HepG2 (cell line): Measurements from ENCODE around the gene ERMP1. TPM values are rescaled to one million over a fixed set of nuclear protein-coding genes. Genes with fewer than 3 reads are reported as not detected.

Experiments
- AKAP8 ChIP-seq: sonication (generic); formaldehyde crosslinking; IDR thresholded peaks from 2 replicates; pipeline ENCODE4 v1.5.1; 2020; ENCODE audit warnings: mild to moderate bottlenecking, missing genetic modification reagents
- HBP1 ChIP-seq: IDR thresholded peaks from 2 replicates; pipeline ENCODE4 v1.6.1; 2016; ENCODE audit warnings: low read depth, control low read depth
- KAT7 ChIP-seq: IDR thresholded peaks from 2 replicates; pipeline ENCODE4 v1.6.1; 2018; ENCODE audit warnings: borderline replicate concordance, missing compliant biosample characterization
- SYNCRIP ChIP-seq: fragments of 200-400 bp; formaldehyde crosslinking; IDR thresholded peaks from 2 replicates; pipeline ENCODE4 v1.6.1; 2018; ENCODE audit warnings: mild to moderate bottlenecking, low read depth, low read length; ENCODE audit not compliant: insufficient read depth
- TBX3 ChIP-seq: fragments of 450-650 bp; IDR thresholded peaks from 2 replicates; pipeline ENCODE4 v1.6.1; 2017; ENCODE audit warnings: antibody characterized with exemption, mild to moderate bottlenecking, inconsistent platforms, borderline replicate concordance
- TSC22D2 ChIP-seq: sonication (generic); formaldehyde crosslinking; IDR thresholded peaks from 2 replicates; pipeline ENCODE4 v1.5.1; 2020; ENCODE audit warnings: missing genetic modification reagents, mild to moderate bottlenecking, borderline replicate concordance
- ZBTB38 ChIP-seq: sonication (generic); formaldehyde crosslinking; IDR thresholded peaks from 2 replicates; pipeline ENCODE4 v1.5.1; 2020; ENCODE audit warnings: mild to moderate bottlenecking, missing genetic modification reagents
- ZFP62 ChIP-seq: sonication (generic); formaldehyde crosslinking; IDR thresholded peaks from 2 replicates; pipeline ENCODE4 v1.4.0; 2020; ENCODE audit warnings: missing genetic modification reagents
- ZNF317 ChIP-seq: sonication (generic); formaldehyde crosslinking; IDR thresholded peaks from 2 replicates; pipeline ENCODE4 v1.5.0; 2020; ENCODE audit warnings: mild to moderate bottlenecking, missing genetic modification reagents
- ZNF354B ChIP-seq: sonication (generic); formaldehyde crosslinking; IDR thresholded peaks from 2 replicates; pipeline ENCODE4 v1.8.0; 2022; ENCODE audit warnings: mild to moderate bottlenecking, missing genetic modification reagents
- ZNF431 ChIP-seq: sonication (generic); formaldehyde crosslinking; IDR thresholded peaks from 2 replicates; pipeline ENCODE4 v1.9.0; 2022; ENCODE audit warnings: missing genetic modification reagents, low read depth, mild to moderate bottlenecking, borderline replicate concordance
- polyA plus RNA-seq, 8 experiments: library from polyadenylated mRNA; depleted of rRNA in 3 of 8; stranded (reverse) in 7 of 8; unstranded in 1 of 8; fragments of >200 nt; fragmentation: Illumina TruSeq in 4 of 8; extraction: Trizol in 4 of 8; gene quantifications; 2 replicates each; pipeline versions ENCODE4 v1.2.1 to v1.2.3, GENCODE V29; 2011 to 2016; ENCODE audit warnings: low read depth in 4 of 8, missing spikeins in 1 of 8, mixed read lengths in 1 of 8; ENCODE audit not compliant: insufficient read depth in 1 of 8
- total RNA-seq, 5 experiments: library from RNA; depleted of rRNA; stranded (reverse); fragments of >200 nt; fragmentation: Illumina TruSeq; extraction: Trizol; gene quantifications; 2 replicates each; pipeline ENCODE4 v1.2.3, GENCODE V29; 2016; ENCODE audit warnings: low read depth in 1 of 5
- TF ChIP-seq, protein P1 (sequence below): sonication (generic); formaldehyde crosslinking; IDR thresholded peaks from 2 replicates; pipeline ENCODE4 v1.4.0; 2020; ENCODE audit warnings: mild to moderate bottlenecking, missing genetic modification reagents
- TF ChIP-seq, protein P2 (sequence below): sonication (generic); formaldehyde crosslinking; IDR thresholded peaks from 2 replicates; pipeline ENCODE4 v1.4.0; 2020; ENCODE audit warnings: missing genetic modification reagents, mild to moderate bottlenecking, borderline replicate concordance

ERMP1 gene
- total and polyA plus RNA-seq, 2 of the 13 experiments (the other 11 are each of a cell fraction or from before 2014, with no cell fraction given) = 40.9 to 65.4 TPM

GRCh38 chr9:5832071-5832537 is 813 bp downstream of the ERMP1 start (continued):
- TF ChIP-seq, protein P1, sequence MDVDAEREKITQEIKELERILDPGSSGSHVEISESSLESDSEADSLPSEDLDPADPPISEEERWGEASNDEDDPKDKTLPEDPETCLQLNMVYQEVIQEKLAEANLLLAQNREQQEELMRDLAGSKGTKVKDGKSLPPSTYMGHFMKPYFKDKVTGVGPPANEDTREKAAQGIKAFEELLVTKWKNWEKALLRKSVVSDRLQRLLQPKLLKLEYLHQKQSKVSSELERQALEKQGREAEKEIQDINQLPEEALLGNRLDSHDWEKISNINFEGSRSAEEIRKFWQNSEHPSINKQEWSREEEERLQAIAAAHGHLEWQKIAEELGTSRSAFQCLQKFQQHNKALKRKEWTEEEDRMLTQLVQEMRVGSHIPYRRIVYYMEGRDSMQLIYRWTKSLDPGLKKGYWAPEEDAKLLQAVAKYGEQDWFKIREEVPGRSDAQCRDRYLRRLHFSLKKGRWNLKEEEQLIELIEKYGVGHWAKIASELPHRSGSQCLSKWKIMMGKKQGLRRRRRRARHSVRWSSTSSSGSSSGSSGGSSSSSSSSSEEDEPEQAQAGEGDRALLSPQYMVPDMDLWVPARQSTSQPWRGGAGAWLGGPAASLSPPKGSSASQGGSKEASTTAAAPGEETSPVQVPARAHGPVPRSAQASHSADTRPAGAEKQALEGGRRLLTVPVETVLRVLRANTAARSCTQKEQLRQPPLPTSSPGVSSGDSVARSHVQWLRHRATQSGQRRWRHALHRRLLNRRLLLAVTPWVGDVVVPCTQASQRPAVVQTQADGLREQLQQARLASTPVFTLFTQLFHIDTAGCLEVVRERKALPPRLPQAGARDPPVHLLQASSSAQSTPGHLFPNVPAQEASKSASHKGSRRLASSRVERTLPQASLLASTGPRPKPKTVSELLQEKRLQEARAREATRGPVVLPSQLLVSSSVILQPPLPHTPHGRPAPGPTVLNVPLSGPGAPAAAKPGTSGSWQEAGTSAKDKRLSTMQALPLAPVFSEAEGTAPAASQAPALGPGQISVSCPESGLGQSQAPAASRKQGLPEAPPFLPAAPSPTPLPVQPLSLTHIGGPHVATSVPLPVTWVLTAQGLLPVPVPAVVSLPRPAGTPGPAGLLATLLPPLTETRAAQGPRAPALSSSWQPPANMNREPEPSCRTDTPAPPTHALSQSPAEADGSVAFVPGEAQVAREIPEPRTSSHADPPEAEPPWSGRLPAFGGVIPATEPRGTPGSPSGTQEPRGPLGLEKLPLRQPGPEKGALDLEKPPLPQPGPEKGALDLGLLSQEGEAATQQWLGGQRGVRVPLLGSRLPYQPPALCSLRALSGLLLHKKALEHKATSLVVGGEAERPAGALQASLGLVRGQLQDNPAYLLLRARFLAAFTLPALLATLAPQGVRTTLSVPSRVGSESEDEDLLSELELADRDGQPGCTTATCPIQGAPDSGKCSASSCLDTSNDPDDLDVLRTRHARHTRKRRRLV = 0 out of 2 replicates have a peak, but pooled peaks have one; percentile 71
- TF ChIP-seq AKAP8 (CRISPR knock-in tag) = no peak
- no peak for TF ChIP-seq ZNF354B (CRISPR knock-in tag)
- TF ChIP-seq SYNCRIP = no peak
- no peak for TF ChIP-seq ZBTB38 (CRISPR knock-in tag)
- TF ChIP-seq TSC22D2 = 0 out of 2 replicates have a peak, but pooled peaks have one; percentile 7
- no peak for TF ChIP-seq ZFP62 (CRISPR knock-in tag)
- TF ChIP-seq, protein P2, sequence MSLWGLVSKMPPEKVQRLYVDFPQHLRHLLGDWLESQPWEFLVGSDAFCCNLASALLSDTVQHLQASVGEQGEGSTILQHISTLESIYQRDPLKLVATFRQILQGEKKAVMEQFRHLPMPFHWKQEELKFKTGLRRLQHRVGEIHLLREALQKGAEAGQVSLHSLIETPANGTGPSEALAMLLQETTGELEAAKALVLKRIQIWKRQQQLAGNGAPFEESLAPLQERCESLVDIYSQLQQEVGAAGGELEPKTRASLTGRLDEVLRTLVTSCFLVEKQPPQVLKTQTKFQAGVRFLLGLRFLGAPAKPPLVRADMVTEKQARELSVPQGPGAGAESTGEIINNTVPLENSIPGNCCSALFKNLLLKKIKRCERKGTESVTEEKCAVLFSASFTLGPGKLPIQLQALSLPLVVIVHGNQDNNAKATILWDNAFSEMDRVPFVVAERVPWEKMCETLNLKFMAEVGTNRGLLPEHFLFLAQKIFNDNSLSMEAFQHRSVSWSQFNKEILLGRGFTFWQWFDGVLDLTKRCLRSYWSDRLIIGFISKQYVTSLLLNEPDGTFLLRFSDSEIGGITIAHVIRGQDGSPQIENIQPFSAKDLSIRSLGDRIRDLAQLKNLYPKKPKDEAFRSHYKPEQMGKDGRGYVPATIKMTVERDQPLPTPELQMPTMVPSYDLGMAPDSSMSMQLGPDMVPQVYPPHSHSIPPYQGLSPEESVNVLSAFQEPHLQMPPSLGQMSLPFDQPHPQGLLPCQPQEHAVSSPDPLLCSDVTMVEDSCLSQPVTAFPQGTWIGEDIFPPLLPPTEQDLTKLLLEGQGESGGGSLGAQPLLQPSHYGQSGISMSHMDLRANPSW (CRISPR knock-in tag) = no peak
- 0 out of 2 replicates have a peak, but pooled peaks have one; percentile 56 for TF ChIP-seq ZNF317 (CRISPR knock-in tag)
- no peak for TF ChIP-seq KAT7 (CRISPR knock-in tag)
- TF ChIP-seq ZNF431 (CRISPR knock-in tag) = no peak
- no peak for TF ChIP-seq TBX3
- 0 out of 2 replicates have a peak, but pooled peaks have one; percentile 27 for TF ChIP-seq HBP1 (CRISPR knock-in tag)
